ENCODE results near the gene SWSAP1. TPM values are rescaled to one million over a fixed set of nuclear protein-coding genes. Genes with fewer than 3 reads are reported as not detected.

The SWSAP1 gene
- total RNA-seq, 1 donor from 2014 or later: 1.0 TPM

GRCh38 chr19:11390359-11390758, 15.9 kb downstream of the SWSAP1 start:
- no peaks in the 10 kb centered on the region for H3K36me3 Mint-ChIP-seq
- no peak overlapping the region for H3K27ac ChIP-seq
- H3K79me2 ChIP-seq (ENCODE audit: low read depth): no peaks in the 10 kb centered on the region
- H3K9me3 Mint-ChIP-seq: no peaks in the 10 kb centered on the region
- no peak overlapping the region for H3K4me3 ChIP-seq
- no peak overlapping the region for H3K4me2 ChIP-seq
- no peaks in the 10 kb centered on the region for H3K4me1 ChIP-seq
- no peak for TF ChIP-seq CTCF (IDR thresholded peaks at IDR 0.05)
- no peak for TF ChIP-seq EZH2 (IDR thresholded peaks at IDR 0.05)
- no peak for TF ChIP-seq EZH2phosphoT487 (IDR thresholded peaks at IDR 0.05)
- no peaks in the 10 kb centered on the region for H3K27me3 ChIP-seq
- H3K9ac ChIP-seq: no peak overlapping the region
- no peaks in the 10 kb centered on the region for H3K9me3 ChIP-seq (ENCODE audit: low read depth)
- no peaks in the 10 kb centered on the region for H3F3A ChIP-seq (ENCODE audit: low read depth)
- H4K20me1 ChIP-seq (ENCODE audit: low read depth): no peaks in the 10 kb centered on the region
- no peaks in the 10 kb centered on the region for H3K4me1 Mint-ChIP-seq
- no peak overlapping the region for H3K27ac Mint-ChIP-seq
- H3K4me3 Mint-ChIP-seq: no peak overlapping the region
- no peak overlapping the region for H2AFZ ChIP-seq (replicated peaks)
- H3K36me3 ChIP-seq: no peaks in the 10 kb centered on the region
- H3K27me3 Mint-ChIP-seq (ENCODE audit: insufficient read depth, low read depth): peaks cover 11% of the 10 kb centered on the region
- no peak for DNase-seq (ENCODE audit: low spot score)

- Mint-ChIP-seq H3K9me3 (no peaks in the 10 kb centered on the region), H3K4me3 (no peak overlapping the region), H3K4me1 (no peaks in the 10 kb centered on the region), H3K27ac (no peak overlapping the region), H3K27me3 (ENCODE audit: insufficient read depth, low read depth) (peaks cover 13% of the 10 kb centered on the region), H3K36me3 (no peaks in the 10 kb centered on the region)
- no peaks in the 10 kb centered on the region for H3K36me3 ChIP-seq
- H3K27me3 ChIP-seq: no peaks in the 10 kb centered on the region
- TF ChIP-seq CTCF (IDR thresholded peaks at IDR 0.05) (no peak), EZH2phosphoT487 (IDR thresholded peaks at IDR 0.05) (no peak), EZH2 (IDR thresholded peaks at IDR 0.05) (no peak)
- H3K9me3 ChIP-seq (ENCODE audit: low read depth): no peaks in the 10 kb centered on the region
- no peak overlapping the region for H2AFZ ChIP-seq (replicated peaks)
- no peaks in the 10 kb centered on the region for H3F3A ChIP-seq (ENCODE audit: low read depth)
- DNase-seq (ENCODE audit: low spot score): no peak
- no peaks in the 10 kb centered on the region for H3K79me2 ChIP-seq (ENCODE audit: low read depth)
- H3K4me3 ChIP-seq: no peak overlapping the region
- H3K4me1 ChIP-seq: no peaks in the 10 kb centered on the region
- H3K4me2 ChIP-seq: no peak overlapping the region
- H3K27ac ChIP-seq: no peak overlapping the region
- no peak overlapping the region for H3K9ac ChIP-seq
- no peaks in the 10 kb centered on the region for H4K20me1 ChIP-seq (ENCODE audit: low read depth)
Observed at GRCh38 chr19:11390933-11391680, 16.6 kb downstream of the SWSAP1 start.

DNA sequence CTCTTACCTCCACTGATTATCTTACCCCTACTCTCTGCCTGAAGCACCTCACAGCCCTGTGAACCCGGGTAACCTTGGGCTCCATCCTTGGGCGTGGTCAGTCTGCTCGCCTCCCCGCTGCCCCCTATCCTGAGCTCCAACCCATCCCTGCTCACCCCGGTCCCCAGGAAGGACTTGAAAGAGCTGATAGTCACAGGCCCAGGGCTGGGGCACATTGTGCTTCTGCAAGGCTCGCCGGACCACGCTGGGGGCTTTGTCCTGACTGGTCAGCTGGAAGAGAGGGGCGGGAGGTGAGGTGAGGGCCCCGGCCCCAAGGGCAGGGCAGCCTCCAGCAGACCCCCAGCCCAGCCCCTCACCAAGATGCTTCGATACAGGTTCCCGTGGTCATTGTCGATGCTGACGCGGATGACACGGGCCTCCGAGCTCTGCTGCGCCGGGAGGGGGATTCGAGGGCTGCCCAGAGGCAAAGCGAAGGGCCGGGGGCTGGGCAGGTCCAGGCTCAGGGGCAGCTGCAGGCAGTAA, 22.7 kb downstream of the SWSAP1 start:
- no peaks in the 10 kb centered on the region for H3K36me3 ChIP-seq
- H3K4me3 ChIP-seq: no peak overlapping the region
- H3F3A ChIP-seq (ENCODE audit: low read depth): no peaks in the 10 kb centered on the region
- H4K20me1 ChIP-seq (ENCODE audit: low read depth): no peaks in the 10 kb centered on the region
- Mint-ChIP-seq H3K9me3 (no peaks in the 10 kb centered on the region), H3K4me3 (no peak overlapping the region), H3K27me3 (ENCODE audit: insufficient read depth, low read depth) (peaks cover 16% of the 10 kb centered on the region), H3K27ac (no peak overlapping the region), H3K4me1 (no peaks in the 10 kb centered on the region), H3K36me3 (no peaks in the 10 kb centered on the region)
- H3K4me2 ChIP-seq: no peak overlapping the region
- no peaks in the 10 kb centered on the region for H3K79me2 ChIP-seq (ENCODE audit: low read depth)
- no peak for DNase-seq (ENCODE audit: low spot score)
- H2AFZ ChIP-seq (replicated peaks): no peak overlapping the region
- no peak overlapping the region for H3K9ac ChIP-seq
- no peaks in the 10 kb centered on the region for H3K9me3 ChIP-seq (ENCODE audit: low read depth)
- H3K4me1 ChIP-seq: no peaks in the 10 kb centered on the region
- no peak overlapping the region for H3K27ac ChIP-seq
- no peaks in the 10 kb centered on the region for H3K27me3 ChIP-seq
- TF ChIP-seq EZH2phosphoT487 (IDR thresholded peaks at IDR 0.05) (no peak), EZH2 (IDR thresholded peaks at IDR 0.05) (no peak), CTCF (IDR thresholded peaks at IDR 0.05) (no peak)
